ENCODE data around the gene CSMD2. TPM values are rescaled to one million over a fixed set of nuclear protein-coding genes. Genes with fewer than 3 reads are reported as not detected.

Gene CSMD2
- polyA plus RNA-seq, 1 of the 3 experiments (the other 2 are of a cell fraction) = not detected

GRCh38 chr1:33610864-33611455, 554.1 kb downstream of the CSMD2 start:
- Histone ChIP-seq H3K36me3 (replicated peaks in 1 of 2; ENCODE audit: control insufficient read depth in 1 of 2, insufficient read depth in 2 of 2, low read length in 1 of 2) (no peaks in the 10 kb centered on the region), H3K9me3 (no peaks in the 10 kb centered on the region), H3K79me2 (ENCODE audit: insufficient read depth) (no peaks in the 10 kb centered on the region), H3K27me3 (ENCODE audit: insufficient read depth) (no peaks in the 10 kb centered on the region; the same call in 1 of the 2 replicates), H4K20me1 (ENCODE audit: insufficient read depth) (no peaks in the 10 kb centered on the region), H3K9ac (no peak overlapping the region), H3K4me1 (ENCODE audit: control insufficient read depth in 1 of 2, insufficient read depth in 2 of 2, low read depth in 1 of 2, low read length in 1 of 2) (peaks cover 0 to 10% of the 10 kb centered on the region in 2 experiments; a peak in 1 of 4 replicates), H3F3A (replicated peaks; ENCODE audit: insufficient read depth) (no peaks in the 10 kb centered on the region), H3K9me2 (no peaks in the 10 kb centered on the region), H3K4me3 (ENCODE audit: low read depth in 2 of 2, low read length in 1 of 2) (no peak overlapping the region), H3K4me2 (no peak overlapping the region), H3K27ac (ENCODE audit: low read depth in 2 of 2, low read length in 1 of 2) (no peak overlapping the region), H2AFZ (ENCODE audit: low read depth) (no peak overlapping the region)
- ChIA-PET POLR2A (no interaction called here), CTCF (interaction anchor here (1.0 to 7.6 kb wide), 10 partner anchors 9 to 1132 kb away, joined by 3 to 52 read pairs (median 4); partner anchors contain the start of gene ZSCAN20)
- no peak for DNase-seq
- TF ChIP-seq FOSL2 (IDR thresholded peaks at IDR 0.05; ENCODE audit: borderline replicate concordance, low read depth) = no peak
- TF ChIP-seq FOXM1 (IDR thresholded peaks at IDR 0.05; ENCODE audit: low read depth) = no peak
- no peak for TF ChIP-seq TCF12 (IDR thresholded peaks at IDR 0.05)
- no peak for TF ChIP-seq JUND (IDR thresholded peaks at IDR 0.05)
- no peak for TF ChIP-seq MXI1 (IDR thresholded peaks at IDR 0.05; ENCODE audit: low read depth, low read length)
- TF ChIP-seq SIN3A (IDR thresholded peaks at IDR 0.05; ENCODE audit: borderline replicate concordance, low read depth, low read length) = no peak
- TF ChIP-seq CHD2 (IDR thresholded peaks at IDR 0.05; ENCODE audit: low read length, partially characterized antibody) = no peak
- WGBS (ENCODE audit: low lambda C conversion rate) = 31% methylated on average over 14 of the region's 14 CpGs

DNA sequence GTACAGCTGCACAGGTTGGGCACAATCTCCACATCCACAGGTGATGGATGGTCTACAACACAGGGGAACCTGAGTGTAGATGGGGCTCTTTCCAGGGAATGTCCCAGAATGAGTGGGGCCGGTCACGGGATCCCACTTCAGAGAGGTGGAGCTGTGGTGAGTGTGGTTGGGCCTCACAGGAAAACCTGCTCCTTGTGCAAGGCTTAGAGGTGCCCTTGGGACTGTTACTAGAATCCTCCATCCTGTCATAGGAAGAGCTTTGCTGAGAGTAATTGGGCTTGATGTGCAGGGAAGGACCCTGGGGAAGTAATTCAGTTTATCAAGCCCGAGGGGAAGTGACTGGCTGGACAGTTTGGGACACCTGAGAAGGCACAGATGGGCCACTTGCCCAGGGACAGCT, 554.6 kb downstream of the CSMD2 start:
- no peak for DNase-seq
- ChIA-PET POLR2A (no interaction called here), CTCF (interaction anchor here (1.0 to 7.6 kb wide), 10 partner anchors 9 to 1132 kb away, joined by 3 to 52 read pairs (median 4); partner anchors contain the start of gene ZSCAN20)
- no peak for TF ChIP-seq CHD2 (IDR thresholded peaks at IDR 0.05; ENCODE audit: low read length, partially characterized antibody)
- no peaks in the 10 kb centered on the region for H4K20me1 ChIP-seq (ENCODE audit: insufficient read depth)
- no peaks in the 10 kb centered on the region for H3K9me2 ChIP-seq
- no peaks in the 10 kb centered on the region for H3F3A ChIP-seq (replicated peaks; ENCODE audit: insufficient read depth)
- no peak overlapping the region for H3K4me3 ChIP-seq (ENCODE audit: low read depth in 2 of 2, low read length in 1 of 2)
- H3K27ac ChIP-seq (ENCODE audit: low read depth in 2 of 2, low read length in 1 of 2) = no peak overlapping the region
- no peak overlapping the region for H2AFZ ChIP-seq (ENCODE audit: low read depth)
- no peaks in the 10 kb centered on the region for H3K27me3 ChIP-seq (ENCODE audit: insufficient read depth)
- peaks cover 0 to 5% of the 10 kb centered on the region in 2 experiments; a peak in 1 of 4 replicates for H3K4me1 ChIP-seq (ENCODE audit: control insufficient read depth in 1 of 2, insufficient read depth in 2 of 2, low read depth in 1 of 2, low read length in 1 of 2)
- H3K79me2 ChIP-seq (ENCODE audit: insufficient read depth) = no peaks in the 10 kb centered on the region
- H3K9ac ChIP-seq = no peak overlapping the region
- 66% methylated on average over 3 of the region's 3 CpGs for WGBS (ENCODE audit: low lambda C conversion rate)
- H3K36me3 ChIP-seq (replicated peaks in 1 of 2; ENCODE audit: control insufficient read depth in 1 of 2, insufficient read depth in 2 of 2, low read length in 1 of 2) = no peaks in the 10 kb centered on the region
- H3K9me3 ChIP-seq = no peaks in the 10 kb centered on the region
- H3K4me2 ChIP-seq = no peak overlapping the region

DNA sequence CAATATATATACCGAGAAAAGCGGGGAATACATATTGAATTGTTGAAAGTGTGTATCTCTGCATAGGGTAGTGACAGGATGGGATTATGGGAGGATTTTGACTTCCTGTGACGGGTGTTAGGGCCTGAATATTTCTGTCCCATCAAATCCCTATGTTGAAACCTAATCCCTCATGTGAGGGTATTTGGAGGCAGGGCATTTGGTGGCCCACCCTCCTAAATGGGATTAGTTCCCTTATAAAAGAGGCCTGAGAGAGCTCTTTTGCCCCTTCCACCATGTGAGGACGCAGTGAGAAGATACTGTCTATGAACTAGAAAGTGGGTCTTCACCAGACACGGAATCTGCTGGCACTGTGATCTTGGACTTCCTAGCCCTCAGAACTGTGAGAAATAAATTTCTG, 555.3 kb downstream of the CSMD2 start:
- Histone ChIP-seq H3K27me3 (ENCODE audit: insufficient read depth) (no peaks in the 10 kb centered on the region), H3K4me1 (ENCODE audit: control insufficient read depth in 1 of 2, insufficient read depth in 2 of 2, low read depth in 1 of 2, low read length in 1 of 2) (no peaks in the 10 kb centered on the region), H3K36me3 (replicated peaks in 1 of 2; ENCODE audit: control insufficient read depth in 1 of 2, insufficient read depth in 2 of 2, low read length in 1 of 2) (no peaks in the 10 kb centered on the region), H3K4me2 (no peak overlapping the region), H3K9ac (no peak overlapping the region), H3F3A (replicated peaks; ENCODE audit: insufficient read depth) (no peaks in the 10 kb centered on the region), H3K79me2 (ENCODE audit: insufficient read depth) (no peaks in the 10 kb centered on the region), H4K20me1 (ENCODE audit: insufficient read depth) (no peaks in the 10 kb centered on the region), H3K27ac (ENCODE audit: low read depth in 2 of 2, low read length in 1 of 2) (no peak overlapping the region), H2AFZ (ENCODE audit: low read depth) (no peak overlapping the region), H3K9me2 (no peaks in the 10 kb centered on the region), H3K4me3 (ENCODE audit: low read depth in 2 of 2, low read length in 1 of 2) (no peak overlapping the region), H3K9me3 (no peaks in the 10 kb centered on the region)
- TF ChIP-seq FOXM1 (IDR thresholded peaks at IDR 0.05; ENCODE audit: low read depth) = no peak
- no peak for TF ChIP-seq ELF1 (IDR thresholded peaks at IDR 0.05)
- no peak for TF ChIP-seq MEF2A (IDR thresholded peaks at IDR 0.05; ENCODE audit: borderline replicate concordance, low read depth)
- POLR2A ChIA-PET = no interaction called here
- DNase-seq = no peak
- CTCF ChIA-PET = interaction anchor here (1.1 to 7.6 kb wide), 9 partner anchors 23 to 1133 kb away, joined by 3 to 52 read pairs (median 4); partner anchors contain the start of gene ZSCAN20
- WGBS (ENCODE audit: low lambda C conversion rate) = 40% methylated on average over 5 of the region's 5 CpGs
